GM18520 (cell line): Measurements from ENCODE around the gene SPCS1.

ENCODE experiments used
- ATAC-seq: cut with Tn5 transposase; IDR thresholded peaks from one replicate; pipeline ENCODE4 v1.9.1; 2021; ENCODE audit not compliant: unreplicated experiment

SPCS1 gene

DNA sequence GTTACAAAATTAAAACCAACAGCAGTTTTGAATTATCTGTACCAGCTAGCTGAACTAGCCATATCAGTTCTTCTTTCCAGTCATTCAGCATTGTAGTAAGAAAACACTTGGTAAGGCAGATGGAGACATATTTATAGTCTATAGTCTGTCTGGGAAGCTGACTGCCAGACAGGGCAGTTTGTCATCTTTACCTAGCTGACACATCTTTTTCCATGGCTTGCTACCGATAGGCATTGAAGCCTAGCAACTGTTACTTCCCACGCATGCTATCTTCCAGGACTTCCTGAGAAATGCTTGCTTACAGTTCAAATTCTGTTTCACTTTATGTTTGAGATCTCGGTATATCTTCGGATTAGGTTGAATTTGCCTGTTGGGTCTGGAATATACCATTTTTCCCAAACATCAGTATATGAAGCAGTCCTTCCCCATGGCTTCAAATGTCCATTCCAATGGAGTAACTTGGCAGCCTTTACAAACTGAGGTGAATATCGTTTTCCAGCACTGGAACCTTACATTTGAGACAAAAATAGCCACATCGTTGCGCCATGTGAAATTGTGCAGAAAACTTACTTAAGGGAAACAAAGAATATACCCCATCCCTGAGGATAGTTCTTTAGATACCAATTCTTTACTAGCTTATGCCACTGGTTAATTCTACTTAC is 11.2 kb upstream of the SPCS1 start:
- ATAC-seq = no peak

DNA sequence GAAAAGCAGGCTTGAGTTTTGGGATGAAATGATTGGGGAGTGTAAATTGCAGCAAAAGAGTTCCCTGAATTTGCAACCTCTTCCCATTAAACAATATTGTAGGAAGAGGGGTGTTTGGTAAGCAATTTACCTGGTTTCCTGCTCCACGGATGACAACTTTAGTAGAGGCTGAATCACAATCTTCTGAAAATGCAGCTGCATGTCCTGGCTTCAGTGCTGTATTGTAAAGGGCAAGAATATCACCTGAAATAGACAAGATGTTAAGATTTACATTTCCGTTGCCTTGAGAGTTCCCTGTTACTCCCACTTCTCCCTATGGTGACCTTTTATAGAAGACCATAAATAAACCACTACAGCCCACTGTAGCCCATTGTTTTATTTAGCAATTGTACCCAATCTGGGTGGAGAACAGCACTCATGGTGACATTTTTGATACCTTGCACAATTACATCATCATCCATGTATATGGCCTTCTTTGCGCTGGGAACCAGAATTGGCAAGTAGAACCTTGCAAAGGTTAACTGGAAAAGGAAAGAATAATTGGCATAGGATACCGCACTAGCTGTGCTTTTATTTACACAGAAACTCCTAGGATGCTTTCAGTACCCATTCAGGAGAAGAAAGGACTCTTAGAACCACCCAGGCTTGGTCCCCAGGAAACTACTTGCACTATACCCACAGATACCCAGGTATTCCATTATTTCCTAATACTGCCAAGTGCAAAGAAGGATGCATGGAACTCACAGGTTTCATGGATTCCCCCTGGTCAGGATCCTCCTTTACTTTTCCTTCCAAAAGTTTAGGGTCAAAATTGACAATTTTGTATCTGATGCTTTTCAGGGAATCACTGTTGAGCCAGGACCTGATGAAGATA is 9.9 kb upstream of the SPCS1 start:
- ATAC-seq = no peak

DNA sequence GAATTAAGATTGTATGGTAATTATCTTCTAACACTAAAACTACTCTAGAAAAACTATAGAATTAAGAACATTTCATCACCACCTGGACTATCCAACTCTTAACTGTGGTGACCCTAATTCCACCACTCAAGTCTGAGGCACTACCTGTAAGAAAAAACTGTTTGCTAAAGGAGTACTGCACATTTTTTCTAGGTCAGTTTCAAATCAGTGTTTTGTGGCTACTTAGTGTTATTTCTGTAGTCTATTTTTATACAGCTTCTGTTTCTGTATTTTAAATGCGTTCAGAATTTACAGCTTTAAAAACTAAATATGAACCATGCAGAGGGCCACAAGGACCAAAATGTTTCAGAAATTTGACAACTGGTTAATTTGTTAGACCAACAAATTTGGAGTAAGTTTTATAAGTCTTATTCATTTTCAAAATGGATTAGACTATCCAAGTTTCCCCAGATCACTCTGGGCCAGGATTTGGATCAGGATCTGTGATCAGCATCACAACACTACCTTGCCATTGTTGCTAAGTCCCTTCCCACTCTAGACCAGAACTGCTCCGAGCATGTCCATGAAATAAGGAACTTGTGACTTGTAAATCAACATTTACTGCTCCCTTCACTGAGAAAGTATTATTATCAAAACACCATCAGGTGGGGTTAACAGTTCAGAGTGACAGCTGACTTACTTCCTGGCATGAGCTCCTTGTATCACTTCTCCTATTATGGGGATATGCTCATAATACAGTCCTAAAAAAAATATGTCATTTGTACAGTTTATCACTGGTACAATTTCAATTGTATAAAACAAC is 8.9 kb upstream of the SPCS1 start:
- no peak for ATAC-seq

DNA sequence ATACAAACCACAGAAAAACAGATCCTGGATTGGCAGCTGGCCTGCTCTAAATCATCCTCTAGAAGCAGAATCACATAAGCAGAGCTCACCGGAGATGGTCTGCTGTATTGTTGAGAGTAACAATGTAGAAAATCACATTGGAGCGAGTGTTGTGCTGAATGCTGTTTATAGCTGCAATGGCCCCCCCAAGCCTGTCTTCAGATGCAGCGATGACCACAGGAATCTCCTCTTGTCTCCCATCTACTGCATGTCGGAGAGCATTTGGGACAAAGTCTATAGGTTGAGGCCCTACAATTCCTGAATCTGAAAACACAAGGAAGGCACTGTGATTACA is 8.3 kb upstream of the SPCS1 start:
- ATAC-seq = no peak

DNA sequence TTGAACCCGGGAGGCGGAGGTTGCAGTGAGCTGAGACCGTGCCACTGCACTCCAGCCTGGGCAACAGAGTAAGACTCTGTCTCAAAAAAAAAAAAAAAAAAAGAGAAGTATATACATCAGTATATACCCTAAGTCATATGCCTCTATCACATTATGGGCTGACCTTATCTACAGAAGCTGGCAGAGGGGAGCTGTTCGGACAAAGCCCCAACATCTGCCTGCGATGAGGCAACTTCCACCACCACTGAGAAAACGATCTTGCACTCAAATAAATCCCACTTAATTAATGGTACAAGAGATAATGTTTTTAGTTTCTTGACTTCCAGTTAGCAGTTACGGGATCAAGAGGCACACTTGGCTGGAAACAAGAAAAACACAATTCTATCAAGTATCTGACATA is 2.6 kb upstream of the SPCS1 start:
- no peak for ATAC-seq

DNA sequence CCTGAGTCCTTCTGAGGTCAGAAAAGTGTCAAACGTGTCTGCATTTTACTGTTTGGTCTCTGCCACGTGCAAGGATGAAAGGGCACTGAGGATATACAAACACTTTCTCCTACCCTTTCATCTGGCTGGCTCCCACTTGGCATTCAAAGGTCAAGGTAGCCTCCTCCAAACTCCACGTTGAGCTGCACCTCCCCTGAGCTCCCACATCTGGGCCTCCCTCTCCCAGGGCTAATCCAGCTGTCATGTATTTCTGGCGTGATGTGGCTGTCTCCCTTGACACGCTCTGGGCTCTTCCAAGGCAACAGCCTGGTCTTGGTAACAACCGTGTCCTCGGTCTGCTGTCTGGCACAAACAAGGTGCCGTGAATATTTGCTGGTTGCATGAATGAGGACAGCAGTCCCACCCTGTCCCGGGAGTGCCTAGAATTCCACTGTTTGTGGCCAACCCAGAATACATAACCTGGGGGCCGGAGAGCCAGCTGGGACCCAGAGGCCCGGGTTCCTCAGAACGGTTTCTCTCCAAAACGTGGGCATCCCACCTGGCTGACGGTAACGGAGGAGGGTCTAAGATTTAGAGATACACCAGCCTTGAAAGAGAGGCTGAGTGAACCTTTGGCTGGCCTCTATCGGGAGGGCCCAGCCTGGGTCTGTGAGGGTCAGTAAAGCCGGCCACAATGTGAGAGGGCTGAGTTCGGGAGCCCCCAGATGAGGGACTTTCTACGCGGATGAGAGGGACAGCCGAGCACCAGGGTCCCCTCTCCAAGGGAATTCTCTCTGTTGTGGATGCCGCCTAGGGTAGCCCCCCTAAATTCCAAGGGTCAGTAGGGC is 1.1 kb upstream of the SPCS1 start:
- no peak for ATAC-seq

DNA sequence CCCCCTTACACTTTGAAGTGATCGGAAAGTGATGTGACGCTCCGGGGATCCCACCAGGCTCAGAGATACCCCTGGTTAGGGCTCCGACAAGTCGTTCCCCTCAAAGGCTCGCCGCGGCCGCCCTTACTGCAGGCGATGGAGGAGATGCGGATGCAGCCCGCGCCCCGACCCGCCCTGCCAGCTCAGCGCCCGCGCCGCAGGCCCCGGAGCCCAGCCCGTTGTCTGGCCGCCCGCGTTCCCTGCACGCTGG is 543 bp upstream of the SPCS1 start:
- no peak for ATAC-seq

DNA sequence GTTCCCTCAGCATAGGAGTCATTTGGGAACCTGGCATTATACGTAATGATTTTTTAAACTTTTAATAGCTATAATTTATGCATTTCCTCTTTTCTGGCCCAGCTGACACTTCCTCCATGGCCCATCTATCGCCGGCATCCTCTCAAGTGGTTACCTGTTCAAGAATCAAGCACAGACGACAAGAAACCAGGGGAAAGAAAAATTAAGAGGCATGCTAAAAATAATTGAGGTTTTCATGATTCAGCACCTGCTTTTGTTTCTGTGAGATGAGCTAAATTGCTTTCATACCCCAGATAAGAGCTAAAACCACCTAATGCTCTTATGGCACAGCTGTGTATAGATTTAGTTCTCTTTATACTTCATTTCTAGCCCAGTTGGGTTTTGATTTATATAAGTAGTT is 1.7 kb downstream of the SPCS1 start:
- no peak for ATAC-seq

DNA sequence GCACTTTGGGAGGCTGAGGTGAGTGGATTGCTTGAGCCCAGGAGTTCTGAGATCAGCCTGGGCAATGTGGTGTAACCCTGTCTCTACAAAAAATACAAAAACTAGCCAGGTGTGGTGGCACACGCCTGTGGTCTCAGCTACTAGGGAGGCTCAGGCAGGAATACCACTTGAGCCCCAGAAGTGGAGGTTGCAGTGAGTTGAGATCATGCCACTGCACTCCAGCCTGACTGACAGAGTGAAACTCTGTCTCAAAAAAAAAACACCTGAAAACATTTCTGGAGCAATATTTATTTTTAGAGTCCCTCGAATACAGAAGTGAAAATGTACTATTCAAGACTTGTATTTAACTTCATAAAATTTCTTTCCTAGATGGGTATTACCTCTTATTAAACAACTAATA is 4.6 kb downstream of the SPCS1 start:
- no peak for ATAC-seq

DNA sequence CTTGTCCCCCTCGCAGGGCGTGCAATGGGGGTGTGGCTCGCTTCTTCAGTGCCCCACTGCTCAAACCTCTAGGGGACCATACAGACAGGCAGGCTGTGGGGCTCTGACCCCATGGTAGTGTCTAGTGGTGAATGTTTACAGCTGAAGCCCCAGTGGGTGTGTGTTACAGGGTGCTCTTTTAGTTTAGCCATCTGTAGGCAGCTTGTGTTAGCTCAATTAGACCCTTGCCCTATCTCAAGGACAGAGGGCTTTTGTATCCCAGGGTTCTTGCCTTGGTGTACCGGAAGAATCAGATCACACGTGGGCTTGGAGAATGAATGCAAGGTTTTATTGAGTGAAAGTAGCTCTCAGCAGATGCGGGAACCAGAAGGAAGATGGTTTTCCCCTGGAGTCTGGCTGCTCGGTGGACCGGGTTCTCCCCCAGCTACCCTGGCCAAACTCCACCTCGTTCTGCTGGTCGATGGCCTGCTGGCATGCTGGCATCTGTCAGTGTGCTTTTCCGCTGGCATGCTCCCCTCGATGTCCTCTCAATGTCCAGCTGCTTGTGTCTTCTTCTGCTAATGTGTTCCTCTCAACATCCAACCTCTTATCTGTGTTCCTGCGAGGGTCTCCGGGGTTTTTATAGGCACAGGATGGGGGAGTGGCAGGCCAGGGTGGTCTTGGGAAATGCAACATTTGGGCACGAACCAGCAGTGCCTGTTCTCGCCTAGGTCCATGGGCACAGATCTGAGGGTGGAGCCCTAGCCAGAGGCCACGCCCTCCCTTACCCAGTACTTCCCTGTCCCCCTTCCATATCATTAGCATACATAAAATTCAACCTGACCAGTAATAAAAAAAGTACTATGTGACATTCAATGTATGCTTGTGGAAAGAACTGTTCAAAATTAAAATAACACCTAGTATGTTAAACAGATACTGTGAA is 6.6 kb downstream of the SPCS1 start:
- ATAC-seq = no peak

DNA sequence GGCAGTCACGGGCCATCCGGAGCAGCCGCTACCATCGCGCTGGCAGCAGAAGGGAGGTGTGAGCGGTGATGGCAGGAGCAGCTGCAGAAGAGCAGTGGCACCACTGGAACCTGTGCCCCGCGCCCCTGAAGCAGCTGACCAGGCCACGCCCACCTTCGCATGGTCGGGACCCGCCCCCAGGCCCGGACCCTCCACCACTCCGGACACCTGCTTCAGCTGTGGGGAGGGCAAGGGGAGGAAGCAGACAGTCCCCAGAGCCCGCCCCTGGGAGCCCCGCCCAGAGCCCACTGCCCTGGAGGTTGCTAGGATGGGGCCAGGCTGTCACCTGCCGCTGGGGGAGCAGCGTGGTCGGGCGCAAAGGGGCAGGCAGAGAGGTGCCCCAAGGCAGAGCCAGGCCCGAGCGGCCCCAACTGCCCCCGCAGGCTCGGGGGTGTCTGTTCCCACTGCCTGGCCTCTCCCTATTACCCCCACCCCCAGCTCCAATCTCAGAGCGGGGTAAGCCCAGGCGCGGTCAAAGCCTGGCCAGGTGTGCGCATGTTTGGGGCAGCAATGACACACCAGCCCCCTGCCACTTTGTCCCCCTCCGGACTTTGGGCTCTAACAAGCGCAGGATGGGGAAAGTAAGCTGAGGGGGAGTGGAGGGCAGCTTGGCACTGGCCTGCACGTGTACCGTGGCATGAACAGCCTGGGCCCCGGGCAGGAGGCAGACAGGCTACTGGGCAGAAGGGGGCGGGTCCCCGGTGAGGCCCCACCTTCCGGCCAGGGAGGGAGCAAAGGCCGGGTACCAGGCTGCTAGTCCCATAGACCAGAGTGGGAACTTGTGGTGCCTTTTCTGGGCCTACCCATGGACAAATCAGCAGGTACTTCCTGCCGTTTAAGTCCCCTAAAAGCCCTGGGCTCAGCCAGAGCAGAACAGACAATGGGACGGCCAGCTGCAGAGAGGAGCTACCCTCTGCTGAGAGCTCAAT is 8.7 kb downstream of the SPCS1 start:
- ATAC-seq = no peak

DNA sequence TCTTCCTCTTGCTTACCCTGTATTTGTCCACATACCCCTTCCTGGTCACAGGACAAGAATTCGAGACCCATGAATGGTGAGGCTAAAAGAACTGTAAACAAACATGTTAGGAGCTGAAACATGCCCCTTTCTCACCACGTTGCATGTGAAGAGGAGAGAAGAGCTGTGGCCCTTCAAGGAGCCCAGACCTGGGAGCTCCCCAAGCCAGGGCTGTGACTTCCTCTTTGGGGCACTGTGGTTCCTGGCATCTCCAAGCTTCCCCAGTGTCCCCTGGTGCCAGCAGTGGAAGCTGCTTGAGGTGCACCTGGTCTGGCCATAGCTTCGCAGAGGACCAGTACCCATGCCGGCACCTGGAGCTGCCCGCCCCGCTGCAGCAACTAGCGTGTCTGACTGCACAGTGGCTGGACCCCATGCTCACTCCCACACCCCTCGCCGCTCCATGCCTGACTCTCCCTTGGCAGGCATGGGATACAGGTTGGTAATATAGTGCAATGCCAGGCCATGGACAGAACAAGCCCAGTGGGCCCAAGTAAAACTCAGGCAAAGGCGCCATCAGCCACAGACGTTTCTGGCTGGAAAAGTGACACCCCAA is 9.9 kb downstream of the SPCS1 start:
- ATAC-seq = no peak

DNA sequence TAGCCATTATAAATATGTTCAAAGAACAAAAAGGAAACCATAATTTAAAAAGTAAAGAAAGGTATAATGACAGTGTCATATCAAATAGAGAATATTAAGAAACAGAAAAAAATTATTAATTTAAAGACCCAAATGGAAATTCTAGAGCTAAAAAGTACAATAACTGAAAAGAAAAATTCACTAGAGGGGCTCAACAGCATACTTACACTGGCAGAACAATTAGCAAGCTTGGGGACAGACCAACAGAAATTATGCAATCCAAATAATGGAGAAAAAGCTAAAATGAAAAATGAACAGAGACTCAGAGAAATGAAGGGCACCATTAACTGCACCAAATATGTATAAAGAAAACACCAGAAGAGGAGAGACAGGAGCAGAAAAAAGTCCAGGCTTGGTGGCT is 13.7 kb downstream of the SPCS1 start:
- no peak for ATAC-seq

DNA sequence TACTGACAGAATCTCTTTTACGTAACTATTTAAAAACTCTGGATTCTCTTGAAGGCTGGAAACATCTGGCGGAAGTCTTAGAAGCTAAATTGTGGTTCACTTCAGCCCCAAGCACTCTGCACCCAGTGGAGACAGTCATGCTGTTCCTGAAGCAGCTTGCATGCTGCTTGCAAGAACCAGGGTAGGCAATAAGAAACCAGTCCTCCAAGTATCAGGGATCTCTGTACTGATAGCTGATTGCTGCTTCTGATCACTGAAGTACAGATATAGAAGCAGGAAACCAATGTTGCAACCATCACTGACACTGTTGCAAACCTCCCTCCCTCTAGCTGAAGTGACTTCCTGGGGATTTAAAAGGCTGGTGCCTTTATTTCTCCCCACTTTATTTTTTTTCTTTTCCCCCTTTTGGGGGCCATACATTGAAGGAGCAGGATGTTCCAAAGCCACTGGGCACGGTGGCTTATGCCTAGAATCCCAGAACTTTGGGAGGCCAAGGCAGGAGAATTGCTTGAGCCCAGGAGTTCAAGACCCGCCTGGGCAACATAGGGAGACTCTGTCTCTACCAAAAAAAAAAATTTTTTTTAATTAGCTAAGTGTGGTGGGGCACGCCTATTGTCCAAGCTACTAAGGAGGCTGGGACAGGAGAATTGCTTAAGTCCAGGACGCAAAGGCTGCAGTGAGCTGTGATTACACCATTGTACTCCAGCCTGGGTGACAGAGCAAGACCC is 15.3 kb downstream of the SPCS1 start:
- no peak for ATAC-seq

DNA sequence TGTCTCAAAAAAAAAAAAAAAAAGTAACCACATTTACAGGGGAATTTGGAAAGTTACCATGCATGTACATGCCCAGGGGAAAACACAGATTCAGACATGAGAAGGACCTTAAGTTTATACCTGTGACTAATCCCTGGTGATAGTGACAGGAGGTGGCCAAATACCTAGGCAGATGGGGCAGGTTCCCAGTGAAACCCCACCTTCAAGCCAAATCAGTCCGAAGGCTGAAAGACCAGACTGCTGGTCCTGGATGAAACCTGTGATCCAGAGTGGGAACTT is 15.8 kb downstream of the SPCS1 start:
- ATAC-seq = no peak

DNA sequence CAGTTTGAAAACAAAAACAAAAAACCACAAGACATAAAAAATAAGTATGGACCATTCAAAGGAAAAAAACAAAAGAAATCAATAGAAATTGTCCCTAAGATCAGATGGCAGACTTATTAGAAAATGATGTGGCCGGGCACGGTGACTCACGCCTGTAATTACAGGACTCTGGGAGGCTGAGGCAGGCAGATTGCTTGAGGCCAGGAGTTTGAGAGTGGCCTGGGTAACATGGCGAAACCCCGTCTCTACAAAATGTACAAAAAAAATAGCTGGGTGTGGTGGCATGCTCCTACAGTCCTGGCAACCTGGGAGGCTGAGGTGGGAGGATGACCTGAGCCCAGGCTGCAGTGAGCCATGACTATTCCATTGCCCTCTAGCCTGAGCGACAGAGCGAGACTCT is 16.6 kb downstream of the SPCS1 start:
- no peak for ATAC-seq

DNA sequence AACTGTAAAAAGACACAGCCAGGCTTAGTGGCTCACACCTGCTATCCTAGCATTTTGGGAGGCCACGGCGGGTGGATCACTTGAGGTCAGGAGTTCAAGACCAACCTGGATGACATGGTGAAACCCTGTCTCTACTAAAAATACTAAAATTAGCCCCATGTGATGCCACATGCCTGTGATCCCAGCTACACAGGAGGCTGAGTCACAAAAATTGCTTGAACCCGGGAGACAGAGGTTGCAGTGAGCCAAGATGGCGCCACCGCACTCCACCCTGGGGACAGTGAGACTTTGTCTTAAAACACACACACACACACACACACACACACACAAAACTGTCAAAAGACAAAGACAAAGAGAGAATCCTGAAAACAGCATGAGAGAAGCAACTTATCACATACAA is 18.0 kb downstream of the SPCS1 start:
- ATAC-seq = no peak

DNA sequence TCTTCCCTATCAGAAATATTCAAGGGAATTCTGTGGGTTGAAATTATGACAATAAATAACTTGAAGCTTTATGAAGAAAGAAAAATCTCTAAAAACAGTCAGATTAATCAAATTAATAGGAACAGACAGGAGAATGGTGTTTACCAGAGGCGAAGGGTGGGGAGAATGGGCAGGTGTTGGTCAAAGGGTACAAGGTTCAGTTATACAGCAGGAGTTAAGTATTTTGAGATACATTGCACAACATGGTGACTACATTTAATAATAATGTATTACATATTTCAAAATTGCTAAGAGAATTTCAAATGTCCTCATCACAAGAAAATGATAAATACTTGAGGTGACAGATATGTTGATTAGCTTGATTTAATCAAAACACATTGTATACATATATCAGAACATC is 18.6 kb downstream of the SPCS1 start:
- no peak for ATAC-seq
